SK-N-SH treated with all-trans-retinoic acid at 6 μM for 48 hours (cell line): ENCODE results near the gene NEK7.

Source experiments
- ARNTL ChIP-seq: fragments of 450-650 bp; formaldehyde crosslinking; IDR thresholded peaks from 2 replicates; pipeline ENCODE4 v1.5.0; 2020; ENCODE audit warnings: low read depth, mild to moderate bottlenecking, moderate library complexity, borderline replicate concordance
- BACH2 ChIP-seq: fragments of 250-450 bp; sonication (Bioruptor Pico); IDR thresholded peaks from 2 replicates; pipeline ENCODE4 v1.9.0; 2021; ENCODE audit warnings: mild to moderate bottlenecking, borderline replicate concordance
- CSDC2 ChIP-seq: fragments of 250-450 bp; sonication (Bioruptor Pico); IDR thresholded peaks from 2 replicates; pipeline ENCODE4 v1.5.0; 2020; ENCODE audit warnings: mild to moderate bottlenecking, moderate library complexity
- ISL1 ChIP-seq: fragments of 250-450 bp; sonication (Bioruptor Pico); IDR thresholded peaks from 2 replicates; pipeline ENCODE4 v2.1.2; 2022; ENCODE audit warnings: mild to moderate bottlenecking, moderate library complexity
- OSR1 ChIP-seq: fragments of 250-450 bp; sonication (Bioruptor Pico); IDR thresholded peaks from 2 replicates; pipeline ENCODE4 v1.8.0; 2022; ENCODE audit warnings: moderate library complexity, mild to moderate bottlenecking, inconsistent platforms
- PATZ1 ChIP-seq: fragments of 250-450 bp; sonication (Bioruptor Pico); IDR thresholded peaks from 2 replicates; pipeline ENCODE4 v1.8.0; 2020; ENCODE audit warnings: mild to moderate bottlenecking, moderate library complexity, borderline replicate concordance
- RARB ChIP-seq: fragments of 250-450 bp; sonication (Bioruptor Pico); IDR thresholded peaks from 2 replicates; pipeline ENCODE4 v1.8.0; 2021; ENCODE audit warnings: mild to moderate bottlenecking, moderate library complexity
- TCF4 ChIP-seq: fragments of 250-450 bp; sonication (Bioruptor Pico); IDR thresholded peaks from 2 replicates; pipeline ENCODE4 v1.8.0; 2021; ENCODE audit warnings: mild to moderate bottlenecking, moderate library complexity, borderline replicate concordance
- ZFP3 ChIP-seq: fragments of 250-450 bp; sonication (Bioruptor Pico); IDR thresholded peaks from 2 replicates; pipeline ENCODE4 v1.5.0; 2020; ENCODE audit warnings: mild to moderate bottlenecking, moderate library complexity
- ZNF565 ChIP-seq: fragments of 450-650 bp; formaldehyde crosslinking; conservative IDR thresholded peaks from 2 replicates; pipeline ENCODE4 v1.5.0; 2020; ENCODE audit warnings: low read depth, mild to moderate bottlenecking, moderate library complexity
- ZNF70 ChIP-seq: fragments of 450-650 bp; formaldehyde crosslinking; IDR thresholded peaks from 2 replicates; pipeline ENCODE4 v1.5.0; 2020; ENCODE audit warnings: mild to moderate bottlenecking, moderate library complexity
- TF ChIP-seq, protein P1 (sequence below): fragments of 250-450 bp; sonication (Bioruptor Pico); IDR thresholded peaks from 2 replicates; pipeline ENCODE4 v1.5.0; 2020; ENCODE audit warnings: mild to moderate bottlenecking, moderate library complexity
- TF ChIP-seq, protein P2 (sequence below): fragments of 250-450 bp; sonication (Bioruptor Pico); IDR thresholded peaks from 2 replicates; pipeline ENCODE4 v1.8.0; 2021; ENCODE audit warnings: low read depth, mild to moderate bottlenecking, moderate library complexity, borderline replicate concordance
- TF ChIP-seq, protein P3 (sequence below): fragments of 250-450 bp; sonication (Bioruptor Pico); IDR thresholded peaks from 2 replicates; pipeline ENCODE4 v1.5.1; 2021; ENCODE audit warnings: mild to moderate bottlenecking, moderate library complexity

GRCh38 chr1:198254521-198254920 is 97.7 kb downstream of the NEK7 start:
- TF ChIP-seq ZNF565 (CRISPR knock-in tag) = no peak
- TF ChIP-seq CSDC2 (CRISPR knock-in tag) = no peak
- no peak for TF ChIP-seq PATZ1 (CRISPR knock-in tag)
- no peak for TF ChIP-seq ZFP3 (CRISPR knock-in tag)
- no peak for TF ChIP-seq RARB (CRISPR knock-in tag)
- TF ChIP-seq TCF4 (CRISPR knock-in tag) = no peak
- TF ChIP-seq, protein P1, sequence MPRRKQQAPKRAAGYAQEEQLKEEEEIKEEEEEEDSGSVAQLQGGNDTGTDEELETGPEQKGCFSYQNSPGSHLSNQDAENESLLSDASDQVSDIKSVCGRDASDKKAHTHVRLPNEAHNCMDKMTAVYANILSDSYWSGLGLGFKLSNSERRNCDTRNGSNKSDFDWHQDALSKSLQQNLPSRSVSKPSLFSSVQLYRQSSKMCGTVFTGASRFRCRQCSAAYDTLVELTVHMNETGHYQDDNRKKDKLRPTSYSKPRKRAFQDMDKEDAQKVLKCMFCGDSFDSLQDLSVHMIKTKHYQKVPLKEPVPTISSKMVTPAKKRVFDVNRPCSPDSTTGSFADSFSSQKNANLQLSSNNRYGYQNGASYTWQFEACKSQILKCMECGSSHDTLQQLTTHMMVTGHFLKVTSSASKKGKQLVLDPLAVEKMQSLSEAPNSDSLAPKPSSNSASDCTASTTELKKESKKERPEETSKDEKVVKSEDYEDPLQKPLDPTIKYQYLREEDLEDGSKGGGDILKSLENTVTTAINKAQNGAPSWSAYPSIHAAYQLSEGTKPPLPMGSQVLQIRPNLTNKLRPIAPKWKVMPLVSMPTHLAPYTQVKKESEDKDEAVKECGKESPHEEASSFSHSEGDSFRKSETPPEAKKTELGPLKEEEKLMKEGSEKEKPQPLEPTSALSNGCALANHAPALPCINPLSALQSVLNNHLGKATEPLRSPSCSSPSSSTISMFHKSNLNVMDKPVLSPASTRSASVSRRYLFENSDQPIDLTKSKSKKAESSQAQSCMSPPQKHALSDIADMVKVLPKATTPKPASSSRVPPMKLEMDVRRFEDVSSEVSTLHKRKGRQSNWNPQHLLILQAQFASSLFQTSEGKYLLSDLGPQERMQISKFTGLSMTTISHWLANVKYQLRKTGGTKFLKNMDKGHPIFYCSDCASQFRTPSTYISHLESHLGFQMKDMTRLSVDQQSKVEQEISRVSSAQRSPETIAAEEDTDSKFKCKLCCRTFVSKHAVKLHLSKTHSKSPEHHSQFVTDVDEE (CRISPR knock-in tag) = no peak
- no peak for TF ChIP-seq BACH2 (CRISPR knock-in tag)
- TF ChIP-seq, protein P2, sequence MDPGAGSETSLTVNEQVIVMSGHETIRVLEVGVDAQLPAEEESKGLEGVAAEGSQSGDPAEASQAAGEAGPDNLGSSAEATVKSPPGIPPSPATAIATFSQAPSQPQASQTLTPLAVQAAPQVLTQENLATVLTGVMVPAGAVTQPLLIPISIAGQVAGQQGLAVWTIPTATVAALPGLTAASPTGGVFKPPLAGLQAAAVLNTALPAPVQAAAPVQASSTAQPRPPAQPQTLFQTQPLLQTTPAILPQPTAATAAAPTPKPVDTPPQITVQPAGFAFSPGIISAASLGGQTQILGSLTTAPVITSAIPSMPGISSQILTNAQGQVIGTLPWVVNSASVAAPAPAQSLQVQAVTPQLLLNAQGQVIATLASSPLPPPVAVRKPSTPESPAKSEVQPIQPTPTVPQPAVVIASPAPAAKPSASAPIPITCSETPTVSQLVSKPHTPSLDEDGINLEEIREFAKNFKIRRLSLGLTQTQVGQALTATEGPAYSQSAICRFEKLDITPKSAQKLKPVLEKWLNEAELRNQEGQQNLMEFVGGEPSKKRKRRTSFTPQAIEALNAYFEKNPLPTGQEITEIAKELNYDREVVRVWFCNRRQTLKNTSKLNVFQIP (CRISPR knock-in tag) = no peak
- TF ChIP-seq OSR1 = no peak
- TF ChIP-seq, protein P3, sequence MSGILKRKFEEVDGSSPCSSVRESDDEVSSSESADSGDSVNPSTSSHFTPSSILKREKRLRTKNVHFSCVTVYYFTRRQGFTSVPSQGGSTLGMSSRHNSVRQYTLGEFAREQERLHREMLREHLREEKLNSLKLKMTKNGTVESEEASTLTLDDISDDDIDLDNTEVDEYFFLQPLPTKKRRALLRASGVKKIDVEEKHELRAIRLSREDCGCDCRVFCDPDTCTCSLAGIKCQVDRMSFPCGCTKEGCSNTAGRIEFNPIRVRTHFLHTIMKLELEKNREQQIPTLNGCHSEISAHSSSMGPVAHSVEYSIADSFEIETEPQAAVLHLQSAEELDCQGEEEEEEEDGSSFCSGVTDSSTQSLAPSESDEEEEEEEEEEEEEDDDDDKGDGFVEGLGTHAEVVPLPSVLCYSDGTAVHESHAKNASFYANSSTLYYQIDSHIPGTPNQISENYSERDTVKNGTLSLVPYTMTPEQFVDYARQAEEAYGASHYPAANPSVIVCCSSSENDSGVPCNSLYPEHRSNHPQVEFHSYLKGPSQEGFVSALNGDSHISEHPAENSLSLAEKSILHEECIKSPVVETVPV (CRISPR knock-in tag) = no peak
- no peak for TF ChIP-seq ISL1
- TF ChIP-seq ARNTL (CRISPR knock-in tag) = no peak
- no peak for TF ChIP-seq ZNF70
